ENCODE results near the gene FBXW5. TPM values are rescaled to one million over a fixed set of nuclear protein-coding genes. Genes with fewer than 3 reads are reported as not detected.

Gene FBXW5
- total and polyA plus RNA-seq, 9 of the 15 experiments (the other 6 are each of a cell fraction or from before 2014, with no cell fraction given), result 0.21 to 128 (median 37.0) TPM

DNA sequence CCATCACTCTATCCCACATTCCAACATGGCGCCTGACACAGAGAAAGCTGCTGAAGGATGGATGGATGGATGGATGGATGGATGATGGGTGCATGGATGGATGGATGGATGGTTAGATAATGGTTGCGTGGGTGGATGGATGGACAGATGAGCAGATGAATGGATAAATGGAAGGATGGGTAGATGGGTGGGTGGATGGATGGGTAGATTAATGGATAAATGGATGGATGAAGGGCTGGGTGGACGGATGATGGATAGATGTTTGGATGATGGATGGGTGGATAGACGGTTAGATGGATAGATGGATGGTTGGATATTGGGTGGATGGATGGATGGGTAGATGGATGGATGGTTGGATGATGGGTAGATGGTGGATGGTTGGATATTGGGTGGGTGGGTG is 12.1 kb upstream of the FBXW5 start (continued):
- TF ChIP-seq XRCC4 (IDR thresholded peaks at IDR 0.05; ENCODE audit: extremely low read depth, insufficient read depth, insufficient read length) (no peak), PHTF2 (CRISPR knock-in tag; IDR thresholded peaks at IDR 0.05) (no peak), EHMT2 (IDR thresholded peaks at IDR 0.05) (peak; percentile 84; the same call in 1 of the 2 replicates), ZNF274 (IDR thresholded peaks at IDR 0.05; ENCODE audit: borderline replicate concordance, low read depth, low read length) (no peak), ZNF76 (CRISPR knock-in tag; IDR thresholded peaks at IDR 0.05; ENCODE audit: borderline replicate concordance) (no peak), ZNF12 (CRISPR knock-in tag; IDR thresholded peaks at IDR 0.05) (no peak), TOE1 (IDR thresholded peaks at IDR 0.05; ENCODE audit: borderline replicate concordance) (no peak), TOE1 (CRISPR knock-in tag; IDR thresholded peaks at IDR 0.05; ENCODE audit: borderline replicate concordance, low read depth) (no peak), ZNF668 (CRISPR knock-in tag; IDR thresholded peaks at IDR 0.05) (no peak), CBFA2T2 (conservative IDR thresholded peaks at IDR 0.05) (no peak)
- TF ChIP-seq, protein P1, sequence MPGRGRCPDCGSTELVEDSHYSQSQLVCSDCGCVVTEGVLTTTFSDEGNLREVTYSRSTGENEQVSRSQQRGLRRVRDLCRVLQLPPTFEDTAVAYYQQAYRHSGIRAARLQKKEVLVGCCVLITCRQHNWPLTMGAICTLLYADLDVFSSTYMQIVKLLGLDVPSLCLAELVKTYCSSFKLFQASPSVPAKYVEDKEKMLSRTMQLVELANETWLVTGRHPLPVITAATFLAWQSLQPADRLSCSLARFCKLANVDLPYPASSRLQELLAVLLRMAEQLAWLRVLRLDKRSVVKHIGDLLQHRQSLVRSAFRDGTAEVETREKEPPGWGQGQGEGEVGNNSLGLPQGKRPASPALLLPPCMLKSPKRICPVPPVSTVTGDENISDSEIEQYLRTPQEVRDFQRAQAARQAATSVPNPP (IDR thresholded peaks at IDR 0.05; ENCODE audit: borderline replicate concordance, insufficient read depth, insufficient read length), result no peak
- TF ChIP-seq, protein P2, sequence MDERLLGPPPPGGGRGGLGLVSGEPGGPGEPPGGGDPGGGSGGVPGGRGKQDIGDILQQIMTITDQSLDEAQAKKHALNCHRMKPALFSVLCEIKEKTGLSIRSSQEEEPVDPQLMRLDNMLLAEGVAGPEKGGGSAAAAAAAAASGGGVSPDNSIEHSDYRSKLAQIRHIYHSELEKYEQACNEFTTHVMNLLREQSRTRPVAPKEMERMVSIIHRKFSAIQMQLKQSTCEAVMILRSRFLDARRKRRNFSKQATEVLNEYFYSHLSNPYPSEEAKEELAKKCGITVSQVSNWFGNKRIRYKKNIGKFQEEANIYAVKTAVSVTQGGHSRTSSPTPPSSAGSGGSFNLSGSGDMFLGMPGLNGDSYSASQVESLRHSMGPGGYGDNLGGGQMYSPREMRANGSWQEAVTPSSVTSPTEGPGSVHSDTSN (CRISPR knock-in tag; IDR thresholded peaks at IDR 0.05; ENCODE audit: low read depth), result no peak
- TF ChIP-seq, protein P2 (tag; conservative IDR thresholded peaks at IDR 0.05; ENCODE audit: low read depth), result peak; percentile 15; the same call in 1 of the 2 replicates
- TF ChIP-seq, protein P3, sequence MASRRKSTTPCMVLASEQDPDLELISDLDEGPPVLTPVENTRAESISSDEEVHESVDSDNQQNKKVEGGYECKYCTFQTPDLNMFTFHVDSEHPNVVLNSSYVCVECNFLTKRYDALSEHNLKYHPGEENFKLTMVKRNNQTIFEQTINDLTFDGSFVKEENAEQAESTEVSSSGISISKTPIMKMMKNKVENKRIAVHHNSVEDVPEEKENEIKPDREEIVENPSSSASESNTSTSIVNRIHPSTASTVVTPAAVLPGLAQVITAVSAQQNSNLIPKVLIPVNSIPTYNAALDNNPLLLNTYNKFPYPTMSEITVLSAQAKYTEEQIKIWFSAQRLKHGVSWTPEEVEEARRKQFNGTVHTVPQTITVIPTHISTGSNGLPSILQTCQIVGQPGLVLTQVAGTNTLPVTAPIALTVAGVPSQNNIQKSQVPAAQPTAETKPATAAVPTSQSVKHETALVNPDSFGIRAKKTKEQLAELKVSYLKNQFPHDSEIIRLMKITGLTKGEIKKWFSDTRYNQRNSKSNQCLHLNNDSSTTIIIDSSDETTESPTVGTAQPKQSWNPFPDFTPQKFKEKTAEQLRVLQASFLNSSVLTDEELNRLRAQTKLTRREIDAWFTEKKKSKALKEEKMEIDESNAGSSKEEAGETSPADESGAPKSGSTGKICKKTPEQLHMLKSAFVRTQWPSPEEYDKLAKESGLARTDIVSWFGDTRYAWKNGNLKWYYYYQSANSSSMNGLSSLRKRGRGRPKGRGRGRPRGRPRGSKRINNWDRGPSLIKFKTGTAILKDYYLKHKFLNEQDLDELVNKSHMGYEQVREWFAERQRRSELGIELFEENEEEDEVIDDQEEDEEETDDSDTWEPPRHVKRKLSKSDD (conservative IDR thresholded peaks at IDR 0.05; ENCODE audit: low read length), result no peak
- TF ChIP-seq, protein P4, sequence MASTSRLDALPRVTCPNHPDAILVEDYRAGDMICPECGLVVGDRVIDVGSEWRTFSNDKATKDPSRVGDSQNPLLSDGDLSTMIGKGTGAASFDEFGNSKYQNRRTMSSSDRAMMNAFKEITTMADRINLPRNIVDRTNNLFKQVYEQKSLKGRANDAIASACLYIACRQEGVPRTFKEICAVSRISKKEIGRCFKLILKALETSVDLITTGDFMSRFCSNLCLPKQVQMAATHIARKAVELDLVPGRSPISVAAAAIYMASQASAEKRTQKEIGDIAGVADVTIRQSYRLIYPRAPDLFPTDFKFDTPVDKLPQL (IDR thresholded peaks at IDR 0.05; ENCODE audit: extremely low read depth, insufficient read length), result no peak

Data from K562 (cell line).